Nephron progenitor cell (in vitro differentiated cells): ENCODE data around the gene PTGDS.

Source experiments
- DNase-seq: peaks from one replicate; pipeline ENCODE4 v3.0.0; 2021
- H3K27ac Mint-ChIP-seq: 2 replicates; pipeline ENCODE4 v1.8.0; 2021; ENCODE audit warnings: mild to moderate bottlenecking, moderate library complexity, mixed read lengths
- H3K27me3 Mint-ChIP-seq: 2 replicates; pipeline ENCODE4 v1.8.0; 2021; ENCODE audit warnings: mild to moderate bottlenecking, low read depth, mixed read lengths; ENCODE audit not compliant: poor library complexity
- H3K36me3 Mint-ChIP-seq: 2 replicates; pipeline ENCODE4 v1.8.0; 2021; ENCODE audit warnings: low read depth, mixed read lengths
- H3K4me1 Mint-ChIP-seq: 2 replicates; pipeline ENCODE4 v1.8.0; 2021; ENCODE audit warnings: mixed read lengths
- H3K4me3 Mint-ChIP-seq: 2 replicates; pipeline ENCODE4 v1.8.0; 2021; ENCODE audit warnings: mild to moderate bottlenecking, moderate library complexity, mixed read lengths
- H3K9me3 Mint-ChIP-seq: 2 replicates; pipeline ENCODE4 v1.8.0; 2021; ENCODE audit warnings: mild to moderate bottlenecking, moderate library complexity, mixed read lengths
- TF ChIP-seq, protein P1 (sequence below): fragments of 200-600 bp; sonication (generic); IDR thresholded peaks from 2 replicates; pipeline ENCODE4 v1.5.0; 2021; ENCODE audit warnings: antibody characterized with exemption

PTGDS gene

DNA sequence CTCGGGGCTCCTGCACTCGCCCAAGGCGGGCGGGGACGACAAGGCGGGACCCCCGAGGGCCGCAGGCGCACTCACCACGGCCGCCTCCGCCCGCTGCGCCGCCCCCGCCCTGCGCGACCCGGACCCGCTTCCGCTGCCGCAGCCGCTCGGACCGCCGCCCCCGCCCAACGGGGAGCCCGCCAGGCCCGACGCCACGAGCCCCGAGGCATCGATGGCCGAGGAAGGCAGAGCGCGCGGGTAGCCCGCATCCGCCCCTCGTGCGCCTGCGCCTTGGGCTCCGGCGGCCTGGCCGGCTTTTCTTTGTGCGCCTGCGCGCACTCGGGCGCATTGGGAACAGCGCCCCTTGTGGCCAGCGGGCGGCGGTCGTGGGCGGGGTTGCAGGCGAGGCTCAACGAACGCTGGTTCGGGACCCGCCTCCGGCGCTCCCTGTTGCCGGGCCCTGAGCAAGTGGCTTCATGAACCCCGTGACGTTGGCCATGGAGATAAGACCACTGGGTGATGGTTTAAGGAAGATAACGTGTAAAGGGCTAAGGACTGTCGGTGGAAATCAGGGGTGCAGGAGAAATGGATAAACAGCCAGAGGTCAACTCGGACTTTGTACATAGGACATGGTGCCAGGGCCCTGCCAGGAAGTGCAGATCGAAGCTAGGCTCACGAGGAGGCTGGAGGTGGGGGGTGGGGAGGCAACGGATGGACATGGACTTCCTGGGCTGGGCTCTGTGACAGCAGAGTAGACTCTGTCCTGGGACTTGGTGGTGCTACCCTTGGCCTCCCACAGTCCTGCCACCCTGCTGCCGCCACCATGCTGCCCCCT is 32.6 kb upstream of the PTGDS start, which contains the start of the genes C8G and FBXW5:
TSS of gene C8G (plus strand) at position 725 of the 814 bp plus-strand sequence. CDS start at position 803, 78 bp downstream.
TSS of gene FBXW5 (minus strand) at position 220 of the 814 bp plus-strand sequence. CDS start 655 bp downstream, outside the sequence.
- TF ChIP-seq, protein P1, sequence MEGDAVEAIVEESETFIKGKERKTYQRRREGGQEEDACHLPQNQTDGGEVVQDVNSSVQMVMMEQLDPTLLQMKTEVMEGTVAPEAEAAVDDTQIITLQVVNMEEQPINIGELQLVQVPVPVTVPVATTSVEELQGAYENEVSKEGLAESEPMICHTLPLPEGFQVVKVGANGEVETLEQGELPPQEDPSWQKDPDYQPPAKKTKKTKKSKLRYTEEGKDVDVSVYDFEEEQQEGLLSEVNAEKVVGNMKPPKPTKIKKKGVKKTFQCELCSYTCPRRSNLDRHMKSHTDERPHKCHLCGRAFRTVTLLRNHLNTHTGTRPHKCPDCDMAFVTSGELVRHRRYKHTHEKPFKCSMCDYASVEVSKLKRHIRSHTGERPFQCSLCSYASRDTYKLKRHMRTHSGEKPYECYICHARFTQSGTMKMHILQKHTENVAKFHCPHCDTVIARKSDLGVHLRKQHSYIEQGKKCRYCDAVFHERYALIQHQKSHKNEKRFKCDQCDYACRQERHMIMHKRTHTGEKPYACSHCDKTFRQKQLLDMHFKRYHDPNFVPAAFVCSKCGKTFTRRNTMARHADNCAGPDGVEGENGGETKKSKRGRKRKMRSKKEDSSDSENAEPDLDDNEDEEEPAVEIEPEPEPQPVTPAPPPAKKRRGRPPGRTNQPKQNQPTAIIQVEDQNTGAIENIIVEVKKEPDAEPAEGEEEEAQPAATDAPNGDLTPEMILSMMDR = peak; percentile 93
- peaks cover 4% of the 10 kb centered on the region for H3K4me1 Mint-ChIP-seq
- no peaks in the 10 kb centered on the region for H3K9me3 Mint-ChIP-seq
- H3K4me3 Mint-ChIP-seq = peak within 1 kb of the TSS; percentile 78
- H3K27me3 Mint-ChIP-seq = peaks cover 13% of the 10 kb centered on the region
- no peaks in the 10 kb centered on the region for H3K36me3 Mint-ChIP-seq
- peak within 1 kb of the TSS; percentile 86 for H3K27ac Mint-ChIP-seq
- DNase-seq = peak; percentile 95

DNA sequence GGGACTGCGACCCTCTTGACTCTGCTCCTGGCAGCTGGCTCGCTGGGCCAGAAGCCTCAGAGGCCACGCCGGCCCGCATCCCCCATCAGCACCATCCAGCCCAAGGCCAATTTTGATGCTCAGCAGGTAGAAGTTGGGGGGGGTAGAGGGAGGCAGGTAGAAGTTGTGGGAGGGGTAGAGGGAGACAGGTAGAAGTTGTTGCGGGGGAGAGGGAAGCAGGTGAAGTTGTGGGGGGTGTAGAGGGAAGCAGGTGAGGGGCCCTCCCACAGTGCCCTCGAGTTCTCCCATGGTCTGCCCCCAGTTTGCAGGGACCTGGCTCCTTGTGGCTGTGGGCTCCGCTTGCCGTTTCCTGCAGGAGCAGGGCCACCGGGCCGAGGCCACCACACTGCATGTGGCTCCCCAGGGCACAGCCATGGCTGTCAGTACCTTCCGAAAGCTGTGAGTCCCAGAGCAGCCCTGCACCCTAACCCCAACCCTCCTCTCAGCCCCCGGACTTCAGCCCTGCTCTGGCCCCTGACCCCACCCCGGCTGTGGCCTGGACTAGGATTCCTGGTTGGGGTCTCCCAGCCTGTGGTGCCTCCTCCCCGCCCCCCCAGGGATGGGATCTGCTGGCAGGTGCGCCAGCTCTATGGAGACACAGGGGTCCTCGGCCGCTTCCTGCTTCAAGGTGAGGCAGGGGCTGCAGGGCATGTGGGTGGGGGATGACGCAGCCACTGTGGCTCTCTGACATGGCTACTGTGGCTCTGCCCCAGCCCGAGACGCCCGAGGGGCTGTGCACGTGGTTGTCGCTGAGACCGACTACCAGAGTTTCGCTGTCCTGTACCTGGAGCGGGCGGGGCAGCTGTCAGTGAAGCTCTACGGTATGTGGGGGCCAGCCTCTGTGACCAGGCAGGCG is 31.7 kb upstream of the PTGDS start:
- TF ChIP-seq, protein P1 = no peak
- Mint-ChIP-seq H3K27ac (no peak overlapping the region), H3K27me3 (peaks cover 13% of the 10 kb centered on the region), H3K36me3 (no peaks in the 10 kb centered on the region), H3K4me1 (peaks cover 4% of the 10 kb centered on the region), H3K4me3 (no peak overlapping the region), H3K9me3 (no peaks in the 10 kb centered on the region)
- DNase-seq = no peak

DNA sequence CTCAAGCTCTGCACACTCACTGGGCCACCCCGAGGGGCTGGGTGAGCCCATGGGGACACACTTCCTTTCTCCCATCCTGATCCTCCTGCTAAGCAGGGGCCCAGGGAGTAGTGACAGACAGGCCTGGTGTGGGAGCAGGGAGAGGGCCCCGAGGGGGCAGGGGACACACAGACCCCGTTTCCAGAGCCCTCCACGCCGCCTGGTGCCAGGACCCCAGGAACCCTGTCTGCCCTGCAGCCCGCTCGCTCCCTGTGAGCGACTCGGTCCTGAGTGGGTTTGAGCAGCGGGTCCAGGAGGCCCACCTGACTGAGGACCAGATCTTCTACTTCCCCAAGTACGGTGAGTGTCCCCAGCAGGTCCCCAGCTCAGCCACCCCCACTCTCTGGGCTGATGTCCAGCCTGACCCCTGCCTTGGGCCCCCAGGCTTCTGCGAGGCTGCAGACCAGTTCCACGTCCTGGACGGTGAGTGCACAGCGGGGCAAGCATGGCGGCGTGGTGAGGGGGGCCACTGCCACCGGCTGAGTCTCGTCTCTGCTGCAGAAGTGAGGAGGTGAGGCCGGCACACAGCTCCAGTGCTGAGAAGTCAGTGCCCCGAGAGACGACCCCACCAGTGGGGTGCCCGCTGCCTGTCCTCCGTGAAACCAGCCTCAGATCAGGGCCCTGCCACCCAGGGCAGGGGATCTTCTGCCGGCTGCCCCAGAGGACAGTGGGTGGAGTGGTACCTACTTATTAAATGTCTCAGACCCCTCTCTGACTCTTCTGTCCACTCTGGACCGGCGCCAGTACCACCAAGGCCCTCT is 30.9 kb upstream of the PTGDS start:
- Mint-ChIP-seq H3K4me3 (no peak overlapping the region), H3K27me3 (peaks cover 13% of the 10 kb centered on the region), H3K36me3 (no peaks in the 10 kb centered on the region), H3K27ac (no peak overlapping the region), H3K4me1 (peaks cover 4% of the 10 kb centered on the region), H3K9me3 (no peaks in the 10 kb centered on the region)
- no peak for DNase-seq
- TF ChIP-seq, protein P1 = no peak

DNA sequence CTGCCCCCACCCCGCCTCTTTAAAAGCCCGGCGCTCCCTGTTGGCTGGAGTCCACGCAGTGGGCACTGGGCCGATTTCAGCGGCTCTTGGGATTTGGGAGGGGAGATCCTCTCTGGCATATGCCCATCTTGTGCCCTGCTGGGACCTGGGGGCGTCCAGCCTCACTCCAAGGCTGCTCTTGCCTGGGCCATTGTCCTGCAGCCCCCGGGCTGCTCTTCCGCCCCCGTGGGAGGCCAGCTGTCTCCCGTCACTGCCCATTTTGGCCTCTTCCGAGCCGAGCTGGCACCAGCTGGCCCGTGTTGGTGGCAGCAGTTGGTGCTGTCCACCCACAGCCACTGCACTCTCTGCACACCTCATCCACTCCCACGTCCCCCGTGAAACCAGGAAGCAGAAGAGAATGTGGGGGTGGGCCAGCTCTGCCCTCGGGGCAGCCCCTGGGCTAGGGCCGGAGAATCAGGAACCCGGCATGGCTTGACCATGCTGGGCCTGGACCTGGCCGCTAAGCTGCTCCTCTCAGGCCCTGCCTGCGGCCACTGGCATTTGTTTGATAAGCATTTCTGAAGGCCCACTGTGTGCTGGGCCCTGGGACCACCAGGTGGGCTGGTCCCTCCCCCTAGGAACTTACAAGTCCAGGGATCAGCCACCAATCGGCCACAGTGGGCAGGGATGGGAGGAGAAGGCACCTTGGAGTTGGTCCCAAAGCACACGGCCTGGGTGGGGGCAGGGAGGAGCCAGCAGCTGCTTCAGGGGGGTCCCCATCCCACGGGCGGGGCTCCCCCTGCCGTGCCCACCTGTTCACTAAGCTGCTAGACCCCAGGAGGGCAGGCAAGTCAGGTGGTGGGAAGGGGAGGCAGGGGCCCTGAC is 30.0 kb upstream of the PTGDS start:
- DNase-seq = no peak
- H3K27ac Mint-ChIP-seq = no peak overlapping the region
- TF ChIP-seq, protein P1 = no peak
- peaks cover 4% of the 10 kb centered on the region for H3K4me1 Mint-ChIP-seq
- no peaks in the 10 kb centered on the region for H3K36me3 Mint-ChIP-seq
- H3K4me3 Mint-ChIP-seq = no peak overlapping the region
- no peaks in the 10 kb centered on the region for H3K9me3 Mint-ChIP-seq
- H3K27me3 Mint-ChIP-seq = peaks cover 13% of the 10 kb centered on the region

DNA sequence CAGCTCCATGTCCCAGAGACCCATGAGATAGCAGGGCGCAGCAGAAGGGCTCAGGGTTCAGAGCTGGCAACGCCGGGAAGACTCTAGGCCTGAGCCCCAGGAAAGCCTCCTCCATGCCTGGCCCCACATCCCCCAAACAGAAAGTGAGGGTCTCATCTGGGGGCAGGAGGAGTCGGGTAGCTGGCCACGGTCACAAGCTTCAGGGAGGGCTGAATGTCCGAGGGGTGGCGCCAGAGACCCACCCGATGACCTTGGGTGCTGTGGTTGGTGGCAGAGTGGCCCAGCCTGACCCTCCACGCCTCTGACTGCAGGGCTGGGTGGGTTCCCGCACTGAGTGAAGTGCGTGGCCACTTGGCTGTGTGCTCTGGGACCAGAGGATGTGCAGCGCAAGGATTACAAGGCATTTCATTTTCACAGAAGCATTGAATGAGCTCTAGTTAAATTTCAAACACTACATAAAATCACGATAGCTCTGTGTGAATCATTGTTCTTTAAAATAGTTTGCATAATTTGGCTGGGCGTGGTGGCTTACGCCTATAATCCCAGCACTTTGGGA is 29.3 kb upstream of the PTGDS start:
- peaks cover 13% of the 10 kb centered on the region for H3K27me3 Mint-ChIP-seq
- TF ChIP-seq, protein P1 = peak; percentile 52
- peak; percentile 73 for DNase-seq
- peaks cover 4% of the 10 kb centered on the region for H3K4me1 Mint-ChIP-seq
- no peak overlapping the region for H3K27ac Mint-ChIP-seq
- H3K4me3 Mint-ChIP-seq = peak overlapping the region; percentile 69
- no peaks in the 10 kb centered on the region for H3K36me3 Mint-ChIP-seq
- H3K9me3 Mint-ChIP-seq = no peaks in the 10 kb centered on the region
